HG03575 (cell line): ENCODE data around the gene CXXC4.

Experiments
- ATAC-seq: cut with Tn5 transposase; IDR thresholded peaks from one replicate; pipeline ENCODE4 v1.9.1; 2021; ENCODE audit not compliant: unreplicated experiment, insufficient number of reproducible peaks, low FRiP score; ENCODE audit errors: extremely low read depth

CXXC4 gene

DNA sequence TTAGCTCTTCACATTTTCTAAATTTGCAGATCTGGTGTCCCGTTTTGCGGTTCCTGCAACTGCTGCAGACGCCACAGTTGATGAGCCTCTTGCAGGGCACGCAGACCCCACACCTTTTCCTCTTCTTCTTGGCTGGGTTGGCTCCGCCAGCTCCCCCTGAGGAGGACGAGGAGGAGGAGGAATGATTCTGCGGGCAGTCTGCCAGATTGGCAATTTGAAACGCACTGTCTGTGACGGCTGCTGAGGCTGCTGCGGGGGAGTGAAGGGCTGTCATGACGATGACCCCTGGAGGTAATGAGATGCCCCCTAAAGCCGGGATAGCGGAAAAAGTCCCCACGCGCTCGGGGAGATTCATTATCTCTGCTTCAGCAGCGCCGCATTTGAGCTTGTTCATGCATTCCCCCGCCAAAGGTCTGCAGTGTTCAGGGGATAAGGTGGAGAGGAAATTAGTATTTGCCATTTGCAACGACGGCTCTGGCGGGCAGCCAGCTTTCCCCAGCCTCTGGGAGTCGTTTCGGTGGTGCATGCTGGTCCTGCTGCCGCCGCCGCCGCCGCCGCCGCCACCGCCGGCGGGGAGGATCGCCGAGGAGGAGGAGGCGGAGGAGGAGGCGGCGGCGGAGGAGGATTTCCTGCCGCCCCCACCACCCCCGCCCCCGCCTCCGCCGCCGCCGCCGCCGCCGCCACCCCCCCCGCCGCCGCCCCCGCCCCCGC, 3.8 kb downstream of the CXXC4 start:
- no peak for ATAC-seq

DNA sequence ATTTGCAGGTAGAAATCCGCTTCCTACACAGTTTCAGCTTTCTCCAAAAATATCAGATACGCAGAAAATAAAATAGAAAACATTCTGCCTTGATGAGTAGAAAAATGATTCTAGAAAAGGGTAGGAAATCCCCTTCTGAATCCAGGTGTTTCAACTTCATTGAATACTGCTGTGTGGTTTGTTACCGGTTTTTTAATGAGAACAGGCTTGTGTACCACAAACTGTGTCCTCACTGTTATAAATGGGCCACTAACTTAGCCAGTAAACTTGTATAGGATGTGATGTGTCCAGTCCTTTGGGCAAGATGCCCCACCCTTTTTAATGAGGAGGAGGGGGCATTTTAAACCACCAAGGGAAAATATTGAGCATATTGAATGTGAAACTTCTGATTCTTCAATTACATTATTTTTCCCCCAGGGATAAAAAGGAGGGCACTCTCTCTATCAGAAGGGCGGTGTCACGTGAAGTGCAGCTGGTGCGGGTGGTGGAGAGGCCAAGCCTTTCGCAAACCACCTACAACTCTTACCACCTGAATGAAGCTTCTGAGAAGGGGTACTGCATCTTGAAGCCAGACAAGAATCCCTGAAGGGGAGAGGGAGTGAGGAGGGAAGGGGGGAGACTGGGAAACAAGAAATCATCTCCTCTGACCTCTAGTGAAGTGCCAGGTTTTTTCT, 4.5 kb downstream of the CXXC4 start:
- peak; percentile 43 for ATAC-seq

DNA sequence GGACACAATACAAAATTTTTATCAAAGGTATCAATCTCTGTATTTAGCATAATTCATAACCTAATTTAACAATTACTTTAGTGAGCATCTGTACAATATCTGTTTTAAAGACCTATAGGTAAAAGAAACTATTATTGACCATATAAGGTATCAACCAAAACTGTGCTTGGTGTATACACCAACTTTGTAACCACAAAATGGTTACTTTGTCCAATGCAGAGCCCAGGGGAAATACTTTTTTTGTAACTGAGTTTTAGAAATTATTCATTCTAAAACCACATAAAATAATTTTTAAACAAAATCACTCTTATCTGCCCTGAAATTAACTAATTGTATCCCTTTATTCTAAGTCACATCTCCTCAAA, 5.0 kb downstream of the CXXC4 start:
- ATAC-seq = no peak

DNA sequence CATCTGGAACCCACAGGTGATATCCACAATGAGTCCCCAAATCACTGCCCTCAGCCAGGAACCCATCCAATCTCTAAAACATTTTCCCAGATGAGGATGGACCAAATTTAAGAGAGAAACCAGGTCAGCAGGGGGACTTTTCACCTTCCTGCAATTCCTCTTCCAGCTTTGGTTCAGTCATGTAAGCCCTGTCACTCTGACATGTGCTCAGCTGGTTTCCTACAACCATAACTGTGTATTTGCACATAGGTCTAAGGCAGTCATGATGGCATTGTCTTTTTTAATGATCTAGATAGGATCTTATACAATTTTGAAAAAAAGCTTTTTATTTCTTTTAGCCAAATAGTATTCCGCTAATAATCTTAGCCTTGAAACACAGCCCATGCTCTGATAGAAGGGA, 6.5 kb downstream of the CXXC4 start:
- ATAC-seq = no peak

DNA sequence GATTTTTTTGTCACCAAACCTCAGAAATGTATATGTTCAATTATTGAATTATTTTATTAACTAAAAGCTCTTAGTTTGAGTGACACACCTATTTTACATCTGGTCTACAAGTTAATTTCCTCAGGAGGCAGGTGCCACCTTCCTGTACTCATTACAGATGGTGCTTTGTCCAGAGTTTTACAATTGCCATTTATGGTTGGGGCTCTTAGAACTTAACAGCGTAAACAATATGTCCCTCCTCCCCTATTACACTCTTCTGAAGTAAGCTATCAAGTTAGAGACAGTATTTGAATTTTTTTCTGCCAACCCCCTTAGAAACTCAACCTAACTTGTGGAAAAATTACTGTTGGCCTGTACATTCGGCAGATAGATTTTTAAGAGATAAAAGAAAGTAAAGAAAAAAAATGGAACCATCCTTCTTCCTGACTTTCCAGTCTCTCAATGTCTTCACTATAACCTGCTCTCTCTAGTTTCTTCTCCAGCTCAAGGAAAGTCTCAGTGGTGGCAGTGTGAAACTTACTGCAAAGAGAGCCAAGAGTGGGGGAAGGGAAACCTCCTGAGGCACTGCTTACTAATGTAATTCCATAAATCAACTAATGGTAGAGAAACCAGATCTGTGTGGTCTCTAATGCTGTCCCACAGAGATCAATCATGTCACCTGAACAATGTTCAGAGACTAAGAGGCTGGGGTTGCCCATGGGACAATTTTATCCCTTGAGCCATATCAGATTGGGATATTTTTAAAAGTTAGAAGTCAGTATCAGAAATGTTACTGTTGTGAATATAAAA, 7.8 kb downstream of the CXXC4 start:
- no peak for ATAC-seq

DNA sequence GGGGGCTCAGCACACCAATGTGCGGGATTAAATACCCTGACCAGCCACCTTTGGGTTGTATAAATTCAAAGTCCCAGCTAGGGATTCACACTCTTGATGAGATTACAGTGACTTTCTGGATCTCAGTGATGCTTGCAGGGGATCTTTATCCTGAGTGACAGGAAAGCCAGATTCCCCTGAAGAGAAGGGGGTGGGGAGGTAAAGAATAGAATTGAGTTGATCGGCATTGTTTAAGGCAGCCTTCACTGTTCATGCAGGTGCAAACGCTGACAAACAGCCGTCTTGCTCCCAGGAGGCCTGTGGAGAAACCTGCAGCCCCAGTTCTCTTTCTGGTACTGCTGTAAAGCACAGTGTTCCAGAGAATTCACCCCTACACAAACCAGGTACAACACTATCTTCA, 19.0 kb downstream of the CXXC4 start:
- ATAC-seq = no peak

DNA sequence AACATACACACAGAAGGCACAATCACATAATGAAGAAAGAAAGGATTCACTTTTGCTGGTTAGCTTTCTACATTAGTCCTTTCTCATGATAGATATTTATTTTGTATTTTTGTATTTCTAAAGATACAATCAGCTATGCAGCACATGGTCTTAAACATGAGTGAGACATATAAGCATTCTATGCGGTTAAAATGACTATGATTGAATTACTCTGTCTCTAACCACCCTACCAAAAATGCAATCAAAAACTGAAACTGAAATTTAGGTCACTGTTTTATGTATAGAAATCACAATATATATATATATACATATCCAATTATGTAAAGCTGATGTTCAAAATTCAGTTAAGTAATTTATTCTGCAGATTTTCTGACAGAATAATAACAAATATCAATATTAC, 21.9 kb downstream of the CXXC4 start:
- no peak for ATAC-seq

DNA sequence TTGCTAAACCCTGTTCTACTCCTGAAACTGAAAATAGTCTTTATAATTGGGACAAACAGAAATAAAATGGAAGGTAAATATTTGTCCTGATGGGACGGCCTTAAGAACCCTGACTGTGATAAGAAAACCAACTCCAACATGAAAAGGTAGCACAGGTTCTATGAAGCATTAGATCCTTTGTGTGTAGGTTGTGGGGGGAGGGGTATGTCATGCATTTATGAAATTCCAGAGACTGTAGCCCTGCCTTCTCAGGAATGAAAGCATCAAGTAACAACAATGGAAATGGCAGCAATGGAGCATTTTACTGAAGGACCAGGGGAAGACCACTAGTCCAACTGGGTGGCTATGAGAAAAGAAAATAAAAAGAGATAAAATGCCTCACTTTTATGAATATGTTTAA, 23.9 kb downstream of the CXXC4 start:
- ATAC-seq = no peak

DNA sequence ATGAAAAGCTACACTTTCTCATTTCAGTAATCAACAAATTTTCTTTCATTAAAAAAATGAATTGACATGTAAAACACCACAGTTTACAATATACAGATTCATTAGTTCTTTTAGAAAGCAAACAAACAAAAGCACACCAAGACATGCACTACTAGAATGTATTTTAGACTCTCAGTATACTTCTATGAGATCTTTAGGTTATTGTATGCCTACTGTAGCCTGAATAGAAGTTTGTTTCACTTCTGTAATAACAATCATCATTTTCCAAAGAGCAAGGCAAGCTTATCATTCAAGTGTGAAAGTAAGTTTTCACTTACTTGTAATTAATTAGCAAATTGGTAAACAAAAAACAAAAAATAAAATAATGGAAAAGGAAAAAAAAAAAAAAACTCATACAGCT, 24.9 kb downstream of the CXXC4 start:
- ATAC-seq = no peak

DNA sequence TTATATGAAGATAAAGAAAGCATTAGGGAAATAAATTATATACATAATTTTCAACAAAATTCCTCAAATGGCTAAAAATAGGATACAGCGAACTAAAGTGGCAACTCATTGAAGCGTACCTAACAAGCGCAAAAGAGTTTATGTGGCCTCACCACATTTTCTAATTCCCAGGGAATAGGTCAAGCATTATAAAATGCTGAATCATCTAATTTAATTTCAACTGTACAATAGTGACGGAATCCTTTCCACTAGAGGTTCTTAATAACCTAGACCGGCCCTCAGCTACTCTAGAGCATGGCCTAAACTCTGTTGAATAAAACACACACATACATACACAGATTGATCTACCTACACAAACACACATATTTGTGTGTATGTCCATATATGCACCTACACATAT, 29.1 kb downstream of the CXXC4 start:
- no peak for ATAC-seq

DNA sequence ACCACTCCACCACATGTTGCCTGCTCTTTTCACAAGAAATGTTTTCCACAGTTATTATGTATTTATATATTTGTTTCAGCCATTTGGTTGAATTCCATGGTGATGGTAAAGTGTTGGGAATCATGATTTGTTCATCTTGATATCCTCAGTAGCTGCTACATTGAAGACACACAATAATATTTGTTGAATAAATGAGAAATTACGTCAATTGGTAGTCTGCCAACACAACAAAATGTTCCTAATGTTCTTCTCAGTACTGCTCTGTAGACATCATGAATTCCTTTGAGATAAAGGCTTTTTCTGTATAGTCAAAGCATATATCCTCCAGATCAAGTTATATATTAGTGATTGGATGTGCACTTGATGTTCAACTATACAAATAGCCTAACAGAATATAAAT, 29.5 kb downstream of the CXXC4 start:
- ATAC-seq = no peak

DNA sequence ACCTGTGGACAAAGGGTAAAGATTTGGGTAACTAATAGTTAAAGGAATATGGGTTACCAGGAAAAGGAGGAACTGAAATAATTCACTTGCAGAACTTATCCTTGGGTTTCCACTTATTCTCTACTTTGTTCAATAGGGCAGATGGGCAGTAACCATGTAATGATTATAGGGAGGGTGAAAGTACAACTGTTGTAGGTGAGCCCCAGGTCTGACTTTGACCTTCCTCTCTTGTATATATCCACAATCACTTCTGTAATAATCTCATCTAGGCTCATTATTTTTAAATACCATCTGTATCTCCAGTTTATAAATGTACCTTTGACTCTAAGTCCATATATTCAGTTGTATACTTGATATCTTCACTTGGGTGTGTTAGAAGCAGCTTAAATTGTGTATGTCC, 32.1 kb downstream of the CXXC4 start:
- no peak for ATAC-seq

DNA sequence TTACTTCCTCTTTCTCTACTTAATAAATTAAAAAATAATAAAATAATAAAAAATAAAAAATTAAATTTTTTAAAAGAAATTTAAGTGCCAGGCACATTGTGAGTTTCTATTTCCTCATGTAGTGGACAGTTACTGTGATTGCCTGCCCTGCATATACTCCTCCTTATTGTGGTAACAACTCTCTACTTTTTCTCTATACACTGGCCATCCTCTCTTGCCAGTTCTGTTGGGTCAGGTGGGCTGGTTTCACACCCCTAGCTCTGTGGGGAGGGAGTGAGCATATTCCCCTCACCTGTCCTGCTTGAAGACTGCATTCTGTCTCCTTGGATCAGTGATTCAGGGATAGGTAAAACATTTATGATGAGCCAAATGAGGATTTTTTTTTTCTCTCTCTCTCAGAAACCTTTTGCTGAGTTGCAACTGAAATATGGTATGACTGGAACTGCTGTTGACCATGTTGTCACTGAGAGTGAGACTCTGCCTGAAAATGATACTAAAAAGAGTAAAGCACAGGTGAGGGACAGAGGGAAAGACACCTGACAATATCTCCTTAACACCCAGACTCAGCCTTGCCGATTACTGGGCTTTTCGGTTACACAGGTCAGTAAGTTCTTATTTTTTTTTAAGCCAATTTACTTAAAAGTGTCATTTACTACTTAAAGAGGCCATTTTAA, 37.2 kb downstream of the CXXC4 start:
- no peak for ATAC-seq

DNA sequence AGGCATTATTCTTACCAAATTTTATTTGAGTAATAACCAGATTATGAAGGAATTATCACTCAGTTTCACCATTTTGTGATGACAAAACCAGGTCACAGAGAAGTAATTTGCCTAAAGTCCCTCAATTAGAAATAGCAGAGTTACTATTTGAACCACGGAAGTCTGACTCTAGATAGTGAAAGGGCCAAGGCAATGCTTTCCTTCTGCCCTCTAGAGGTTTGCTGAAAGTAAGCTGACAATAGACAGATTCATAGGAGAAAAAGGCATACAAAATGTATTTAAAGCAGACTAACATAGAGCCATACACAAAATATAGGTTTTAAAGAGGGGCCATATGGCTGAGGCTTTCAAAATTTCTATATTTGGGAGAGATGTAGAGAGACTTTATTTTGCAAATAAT, 43.1 kb downstream of the CXXC4 start:
- ATAC-seq = no peak

DNA sequence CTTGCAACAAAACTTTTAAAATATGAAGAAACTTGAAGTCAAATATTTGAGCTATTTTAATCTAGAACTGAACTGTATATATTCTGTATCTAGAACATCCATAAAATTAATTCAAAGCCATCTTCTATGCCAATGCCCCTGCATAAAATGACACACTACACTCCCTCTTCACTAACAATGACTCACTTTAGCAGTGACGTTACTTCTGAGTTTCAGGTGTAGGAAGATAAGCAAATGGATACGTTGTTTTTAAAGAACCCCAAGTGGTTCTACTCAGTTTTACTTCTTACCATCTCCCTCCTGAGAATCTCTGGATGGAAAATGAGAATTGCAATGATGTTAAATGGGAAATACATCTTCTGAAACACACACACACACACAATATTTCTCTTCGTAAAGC, 45.2 kb downstream of the CXXC4 start:
- no peak for ATAC-seq

DNA sequence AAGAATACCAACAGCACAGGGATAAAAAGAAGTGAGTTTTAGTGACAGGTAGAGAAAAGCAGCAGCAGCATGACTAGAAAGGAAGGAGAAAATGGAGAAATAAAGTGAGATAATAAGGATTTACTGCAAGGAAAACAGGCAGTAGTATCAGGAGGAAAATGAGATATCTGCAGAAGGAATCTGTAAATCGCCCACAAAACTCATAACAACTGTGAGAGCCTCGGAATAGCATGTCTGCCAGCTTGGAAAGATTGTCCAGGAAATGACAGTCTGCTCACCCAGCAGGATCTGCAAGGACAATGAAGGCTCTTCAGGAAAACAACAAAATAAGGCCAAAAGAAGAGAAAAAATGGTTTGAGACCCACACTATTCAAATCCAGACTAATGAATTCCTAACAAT, 47.4 kb downstream of the CXXC4 start:
- ATAC-seq = no peak

DNA sequence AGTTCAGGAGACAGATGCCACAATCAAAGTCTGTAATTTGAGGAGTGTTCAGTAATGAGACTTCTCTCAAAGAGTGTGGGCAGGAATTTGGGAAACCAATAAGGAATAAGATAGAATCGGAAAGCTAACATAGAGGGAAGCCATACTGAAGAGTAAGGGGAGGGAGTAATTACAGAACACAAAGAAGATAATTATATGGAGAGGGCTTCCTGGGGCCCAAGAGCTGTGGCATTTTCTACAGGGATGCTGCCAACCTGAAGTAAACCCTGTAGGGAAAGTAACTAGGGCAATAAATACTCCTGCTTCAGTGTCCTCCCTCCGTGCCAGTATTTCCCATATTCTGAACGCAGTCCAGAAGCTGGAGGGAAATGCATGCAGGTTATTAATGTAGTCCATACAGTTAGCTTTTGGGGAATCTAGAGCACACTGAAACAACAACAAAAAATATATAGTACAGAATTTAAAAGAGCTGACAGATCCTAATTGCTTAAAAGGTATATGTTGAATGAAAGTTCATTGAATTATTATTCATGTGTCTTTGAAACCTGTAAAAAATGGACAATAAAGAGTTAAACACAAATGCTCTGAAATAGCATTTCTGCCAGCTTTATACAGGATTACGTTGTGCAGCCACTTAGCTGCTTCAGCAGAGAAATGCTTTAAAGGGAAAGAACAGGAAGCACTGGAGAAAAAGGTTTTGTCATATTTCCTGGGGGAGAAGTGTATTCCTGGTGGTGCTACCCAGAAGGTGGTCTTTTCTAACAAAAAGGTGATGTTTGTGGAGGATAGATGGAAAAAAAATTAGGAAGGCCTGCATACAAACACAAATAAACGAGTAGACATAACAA, 48.0 kb downstream of the CXXC4 start:
- ATAC-seq = no peak

DNA sequence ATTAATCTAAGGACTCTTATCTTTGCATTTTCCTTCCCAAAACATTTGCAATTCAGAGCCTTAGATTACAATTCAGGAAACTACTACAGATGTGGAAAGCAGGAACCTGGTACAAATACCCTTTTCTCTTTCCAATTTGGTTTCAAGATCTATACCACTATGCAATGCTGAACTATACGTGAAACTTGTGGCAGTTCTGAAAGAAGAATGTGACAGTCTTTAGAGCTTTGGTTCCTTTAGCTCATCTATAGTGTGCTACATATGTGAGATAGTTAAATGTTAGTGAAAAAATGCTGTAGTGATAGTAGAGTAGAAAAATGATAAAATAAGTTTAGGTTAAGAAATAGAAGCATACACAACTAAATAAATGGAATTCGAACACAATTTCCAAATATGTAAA, 50.0 kb downstream of the CXXC4 start:
- ATAC-seq = no peak

DNA sequence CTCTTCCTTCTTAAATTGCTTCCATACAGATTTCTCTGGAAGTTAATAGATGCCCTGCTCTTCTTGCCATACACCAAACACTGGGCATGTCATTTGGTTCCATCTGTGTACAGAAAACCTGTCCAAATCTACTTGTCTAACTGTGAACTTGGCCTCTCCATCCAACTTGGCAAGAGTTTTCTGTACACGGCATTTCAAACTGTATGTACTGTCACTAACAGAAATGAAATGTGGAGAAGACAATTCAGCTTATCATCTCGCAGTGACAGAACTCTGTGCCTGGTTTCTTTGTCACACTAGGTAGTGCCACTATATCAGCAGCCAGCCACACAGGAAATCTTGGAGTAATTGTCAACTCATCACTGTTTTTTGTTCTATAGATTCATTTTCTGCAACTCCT, 58.2 kb downstream of the CXXC4 start:
- ATAC-seq = no peak
